PC-3 (cell line): Measurements from ENCODE around the gene PARM1. TPM values are rescaled to one million over a fixed set of nuclear protein-coding genes. Genes with fewer than 3 reads are reported as not detected.
A peak's percentile ranks its signal among the peaks of the same experiment; 100 is the strongest.

ENCODE experiments used
- ATAC-seq: fragments of 200-7000 bp; cut with Tn5 transposase; 2 replicates; pipeline ENCODE4 v1.9.1; 2020; ENCODE audit warnings: mild to moderate bottlenecking, moderate library complexity
- Bru-seq: library from RNA; stranded (reverse); fragments of 400-500 nt; gene quantifications from one replicate; lab custom pipeline; 2021; lab: Mats Ljungman, UMichigan
- BruChase-seq, 2 experiments: library from RNA; stranded (reverse); fragments of 400-500 nt; gene quantifications; one replicate each; lab custom pipeline; 2021; lab: Mats Ljungman, UMichigan
- BruUV-seq: library from RNA; stranded (reverse); fragments of 400-500 nt; replicated peaks from 2 replicates; lab custom pipeline; 2021; lab: Mats Ljungman, UMichigan
- CTCF ChIA-PET: fragments of 300-600 bp; sonication (Branson Sonifier 250); formaldehyde crosslinking; loops from one replicate; lab custom pipeline; 2022; ENCODE audit warnings: antibody characterized with exemption; lab: Charles Lee
- POLR2A ChIA-PET: fragments of 300-600 bp; sonication (Branson Sonifier 250); formaldehyde crosslinking; loops from one replicate; lab custom pipeline; 2022; ENCODE audit warnings: antibody characterized with exemption; ENCODE audit not compliant: unreplicated experiment; lab: Charles Lee
- DNase-seq: peaks from one replicate; pipeline ENCODE4 v3.0.0-alpha.2; 2015
- H2AFZ ChIP-seq: fragments of 300-600 bp; sonication (generic); 2 replicates; pipeline ENCODE4 v1.6.0; 2016; ENCODE audit warnings: antibody characterized with exemption, low read length
- H3F3A ChIP-seq: fragments of 300-600 bp; sonication (generic); one replicate; pipeline ENCODE4 v1.6.0; 2017; ENCODE audit warnings: antibody characterized with exemption, low read length, control low read depth, mild to moderate bottlenecking; ENCODE audit not compliant: unreplicated experiment
- H3K27ac ChIP-seq: fragments of 300-600 bp; sonication (generic); 2 replicates; pipeline ENCODE4 v1.5.1; 2016; ENCODE audit warnings: mild to moderate bottlenecking, low read length
- H3K27me3 ChIP-seq: fragments of 300-600 bp; sonication (generic); 2 replicates; pipeline ENCODE4 v1.6.1; 2016; ENCODE audit warnings: low read length, mixed read lengths
- H3K36me3 ChIP-seq: fragments of 300-600 bp; sonication (generic); 2 replicates; pipeline ENCODE4 v1.6.1; 2016; ENCODE audit warnings: low read depth, mixed run types, low read length, mixed read lengths
- H3K4me1 ChIP-seq: fragments of 300-600 bp; sonication (generic); 2 replicates; pipeline ENCODE4 v1.5.1; 2016; ENCODE audit warnings: low read length; ENCODE audit not compliant: insufficient read depth
- H3K4me2 ChIP-seq: fragments of 300-600 bp; sonication (generic); 2 replicates; pipeline ENCODE4 v1.6.0; 2016; ENCODE audit warnings: low read length
- H3K4me3 ChIP-seq: fragments of 300-600 bp; sonication (generic); 2 replicates; pipeline ENCODE4 v1.5.1; 2016; ENCODE audit warnings: mild to moderate bottlenecking, low read length, mixed read lengths
- H3K79me2 ChIP-seq: fragments of 300-600 bp; sonication (generic); 2 replicates; pipeline ENCODE4 v1.6.1; 2017; ENCODE audit warnings: low read length, mixed read lengths
- H3K9ac ChIP-seq: fragments of 300-600 bp; sonication (generic); 2 replicates; pipeline ENCODE4 v1.6.0; 2016; ENCODE audit warnings: mild to moderate bottlenecking, low read length
- H3K9me2 ChIP-seq: fragments of 300-600 bp; sonication (generic); replicated peaks from 2 replicates; pipeline ENCODE4 v1.6.1; 2016; ENCODE audit warnings: mixed run types, low read length, mixed read lengths
- H3K9me3 ChIP-seq: fragments of 300-600 bp; sonication (generic); 2 replicates; pipeline ENCODE4 v1.6.1; 2016; ENCODE audit warnings: low read length, mixed read lengths
- H4K20me1 ChIP-seq: fragments of 300-600 bp; sonication (generic); 2 replicates; pipeline ENCODE4 v1.6.1; 2016; ENCODE audit warnings: low read length, mixed read lengths
- EZH2 ChIP-seq: fragments of 300-600 bp; sonication (generic); IDR thresholded peaks from one replicate; pipeline ENCODE4 v1.6.1; 2017; ENCODE audit warnings: antibody characterized with exemption, mild to moderate bottlenecking, low read length; ENCODE audit not compliant: unreplicated experiment
- EZH2phosphoT487 ChIP-seq: fragments of 300-600 bp; sonication (generic); IDR thresholded peaks from 2 replicates; pipeline ENCODE4 v1.6.1; 2018; ENCODE audit warnings: mild to moderate bottlenecking, antibody characterized with exemption, low read length, borderline replicate concordance
- intact Hi-C: fragments of 100-400 bp; cut with micrococcal nuclease; formaldehyde crosslinking; loops from 2 replicates; pipeline ENCODE4 v1.9.0; 2023
- long read RNA-seq: library from polyadenylated mRNA; unstranded; transcript quantifications from one replicate; pipeline ENCODE4 v2.0.0, GENCODE V29; 2021; ENCODE audit not compliant: unreplicated experiment
- total RNA-seq: library from RNA; depleted of rRNA; stranded (reverse); fragments of >200 nt; gene quantifications from 2 replicates; pipeline ENCODE4 v1.2.3, GENCODE V29; 2014; rRNA removed
- TF ChIP-seq, protein P1 (sequence below): fragments of 300-600 bp; sonication (generic); conservative IDR thresholded peaks from 2 replicates; pipeline ENCODE4 v1.5.1; 2017; ENCODE audit warnings: antibody characterized with exemption, low read depth, mild to moderate bottlenecking, low read length

Gene PARM1, protein sequence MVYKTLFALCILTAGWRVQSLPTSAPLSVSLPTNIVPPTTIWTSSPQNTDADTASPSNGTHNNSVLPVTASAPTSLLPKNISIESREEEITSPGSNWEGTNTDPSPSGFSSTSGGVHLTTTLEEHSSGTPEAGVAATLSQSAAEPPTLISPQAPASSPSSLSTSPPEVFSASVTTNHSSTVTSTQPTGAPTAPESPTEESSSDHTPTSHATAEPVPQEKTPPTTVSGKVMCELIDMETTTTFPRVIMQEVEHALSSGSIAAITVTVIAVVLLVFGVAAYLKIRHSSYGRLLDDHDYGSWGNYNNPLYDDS
- total RNA-seq (2.9 and 4.5 TPM in 2 replicates), Bru-seq, nascent RNA (percentile 23 among the genes with signal in this experiment), BruChase-seq, experiment 1, labeled RNA remaining after a 6-hour chase (percentile 17 among the genes with signal in this experiment), BruChase-seq, experiment 2, labeled RNA remaining after a 2-hour chase (percentile 11 among the genes with signal in this experiment)
- long read RNA-seq, full-length matches to known transcripts: 2 of 3 reads
- long read RNA-seq, partial matches to known transcripts: 0 of 3 reads
- long read RNA-seq, other reads (novel, unspliced or antisense): 1 of 3 reads

DNA sequence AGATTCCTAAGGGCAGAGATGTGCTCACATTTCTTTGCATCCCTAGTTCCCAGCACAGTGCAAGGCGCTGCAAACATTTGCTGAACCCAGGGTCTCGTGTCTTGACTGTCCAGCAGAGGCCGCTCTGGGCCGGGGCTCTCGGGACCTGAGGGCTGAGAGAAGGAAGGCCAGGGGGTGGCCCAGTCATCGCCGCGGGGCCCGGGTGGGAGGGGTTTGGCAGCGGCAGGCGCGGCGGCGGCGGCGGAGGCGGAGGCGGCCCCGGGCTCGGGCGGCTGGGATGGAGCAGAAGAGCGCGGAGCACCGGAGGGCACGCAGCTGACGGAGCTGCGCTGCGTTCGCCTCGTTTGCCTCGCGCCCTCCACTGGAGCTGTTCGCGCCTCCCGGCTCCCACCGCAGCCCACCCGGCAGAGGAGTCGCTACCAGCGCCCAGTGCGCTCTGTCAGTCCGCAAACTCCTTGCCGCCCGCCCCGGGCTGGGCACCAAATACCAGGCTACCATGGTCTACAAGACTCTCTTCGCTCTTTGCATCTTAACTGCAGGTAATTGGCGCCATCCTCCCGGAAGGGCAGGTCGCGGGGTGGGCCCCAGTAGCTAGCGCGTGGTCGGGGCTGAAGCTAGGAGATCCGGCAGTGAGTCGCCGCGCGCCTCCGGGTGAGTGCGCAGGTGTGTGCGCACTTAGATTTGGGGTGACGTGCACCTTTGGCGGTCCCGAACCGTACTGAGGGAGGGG lies at the start of gene PARM1:
Gene PARM1, plus strand, starts transcription at position 285 of the 730 bp plus-strand sequence. Its CDS starts 212 bp downstream, at position 497.
- ATAC-seq (peak; percentile 72), DNase-seq (peak; percentile 78)
- CTCF ChIA-PET: no interaction called here
- no peak for TF ChIP-seq EZH2
- TF ChIP-seq, protein P1, sequence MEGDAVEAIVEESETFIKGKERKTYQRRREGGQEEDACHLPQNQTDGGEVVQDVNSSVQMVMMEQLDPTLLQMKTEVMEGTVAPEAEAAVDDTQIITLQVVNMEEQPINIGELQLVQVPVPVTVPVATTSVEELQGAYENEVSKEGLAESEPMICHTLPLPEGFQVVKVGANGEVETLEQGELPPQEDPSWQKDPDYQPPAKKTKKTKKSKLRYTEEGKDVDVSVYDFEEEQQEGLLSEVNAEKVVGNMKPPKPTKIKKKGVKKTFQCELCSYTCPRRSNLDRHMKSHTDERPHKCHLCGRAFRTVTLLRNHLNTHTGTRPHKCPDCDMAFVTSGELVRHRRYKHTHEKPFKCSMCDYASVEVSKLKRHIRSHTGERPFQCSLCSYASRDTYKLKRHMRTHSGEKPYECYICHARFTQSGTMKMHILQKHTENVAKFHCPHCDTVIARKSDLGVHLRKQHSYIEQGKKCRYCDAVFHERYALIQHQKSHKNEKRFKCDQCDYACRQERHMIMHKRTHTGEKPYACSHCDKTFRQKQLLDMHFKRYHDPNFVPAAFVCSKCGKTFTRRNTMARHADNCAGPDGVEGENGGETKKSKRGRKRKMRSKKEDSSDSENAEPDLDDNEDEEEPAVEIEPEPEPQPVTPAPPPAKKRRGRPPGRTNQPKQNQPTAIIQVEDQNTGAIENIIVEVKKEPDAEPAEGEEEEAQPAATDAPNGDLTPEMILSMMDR: peak; percentile 70
- Histone ChIP-seq H3K27ac (no peak within 1 kb of the TSS), H3F3A (no peaks in the 10 kb centered on the region), H3K4me3 (peak within 1 kb of the TSS; percentile 82), H3K9ac (peak within 1 kb of the TSS; percentile 25; the same call in 1 of the 2 replicates), H3K27me3 (peaks cover 10% of the 10 kb centered on the region), H3K4me1 (no peaks in the 10 kb centered on the region), H3K79me2 (no peaks in the 10 kb centered on the region), H3K9me3 (no peaks in the 10 kb centered on the region), H4K20me1 (no peaks in the 10 kb centered on the region), H3K4me2 (peak within 1 kb of the TSS; percentile 96), H3K36me3 (no peaks in the 10 kb centered on the region), H2AFZ (peak within 1 kb of the TSS; percentile 92), H3K9me2 (no peaks in the 10 kb centered on the region)
- no TSS peak for BruUV-seq
- POLR2A ChIA-PET: no interaction called here
- intact Hi-C loops: loop anchor here (5.0 kb wide), 1 partner anchor 354 kb away; no protein-coding TSS in a partner anchor

DNA sequence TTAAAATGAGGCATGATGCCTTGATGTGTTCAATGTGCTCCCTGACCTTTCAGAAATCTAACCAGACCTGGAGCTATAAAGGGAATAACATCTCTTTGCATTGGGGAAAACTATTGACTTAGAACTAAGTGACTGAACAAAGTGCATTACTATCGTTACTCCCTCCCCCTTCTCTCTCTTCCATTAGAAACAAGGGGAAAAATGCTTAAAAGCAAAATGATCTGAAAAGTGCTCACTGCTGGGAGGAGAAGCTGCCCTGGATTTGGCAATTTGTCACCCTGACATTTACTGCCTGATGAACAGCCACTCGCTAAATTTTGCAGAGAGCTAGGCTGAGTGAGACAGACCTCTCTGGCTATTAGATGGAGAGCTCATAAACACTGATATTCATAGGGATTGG lies 48.6 kb upstream of the PARM1 start:
- DNase-seq (no peak), ATAC-seq (no peak)
- no peaks in the 10 kb centered on the region for H3K9me3 ChIP-seq
- H3K27me3 ChIP-seq: no peaks in the 10 kb centered on the region
- H3K36me3 ChIP-seq: no peaks in the 10 kb centered on the region
- H3K4me1 ChIP-seq: no peaks in the 10 kb centered on the region
- POLR2A ChIA-PET: no interaction called here
- CTCF ChIA-PET: no interaction called here
- H3K4me2 ChIP-seq: no peak overlapping the region
- intact Hi-C loops: no loop called here
- H2AFZ ChIP-seq: no peak overlapping the region
- TF ChIP-seq EZH2phosphoT487 (no peak), EZH2 (no peak)
- TF ChIP-seq, protein P1: no peak
- no peaks in the 10 kb centered on the region for H4K20me1 ChIP-seq
- no peak overlapping the region for H3K9ac ChIP-seq
- no peaks in the 10 kb centered on the region for H3K79me2 ChIP-seq
- H3F3A ChIP-seq: no peaks in the 10 kb centered on the region
- H3K27ac ChIP-seq: no peak overlapping the region
- H3K9me2 ChIP-seq: no peaks in the 10 kb centered on the region
- no peak overlapping the region for H3K4me3 ChIP-seq
- no TSS peak for BruUV-seq
